Stimulated activated naive CD8-positive, alpha-beta T cell treated with anti-CD3 and anti-CD28 coated beads, Interleukin-15, amount 100 ng/mL, for 72 hours (primary cell): ENCODE measurements around the gene SH3D19.
"Not testable (repeated sequence)": the region's sequence is repeated elsewhere in the genome, so short reads cannot be mapped to it uniquely, and the experiment has no call there.

Source experiments
- ATAC-seq: fragments of 150-1000 bp; cut with Tn5 transposase; 2 replicates; pipeline ENCODE4 v1.10.0; 2021; ENCODE audit warnings: mild to moderate bottlenecking, moderate library complexity
- DNase-seq, 2 donors: peaks; one replicate each; pipeline ENCODE4 v3.0.0; 2021 to 2022
- H3K27ac Mint-ChIP-seq, 2 donors: one replicate each; pipeline ENCODE4 v1.8.0; 2022; ENCODE audit warnings: mild to moderate bottlenecking in 2 of 2, mixed read lengths in 2 of 2, moderate library complexity in 2 of 2
- H3K27me3 Mint-ChIP-seq: one replicate; pipeline ENCODE4 v1.8.0; 2022; ENCODE audit warnings: mixed read lengths
- H3K4me1 Mint-ChIP-seq: one replicate; pipeline ENCODE4 v1.8.0; 2022; ENCODE audit warnings: mild to moderate bottlenecking, mixed read lengths
- H3K4me3 Mint-ChIP-seq, 2 donors: one replicate each; pipeline ENCODE4 v1.8.0; 2022; ENCODE audit warnings: mild to moderate bottlenecking in 2 of 2, mixed read lengths in 2 of 2, moderate library complexity in 1 of 2
- H3K9me3 Mint-ChIP-seq, 2 donors: one replicate each; pipeline ENCODE4 v1.8.0; 2022; ENCODE audit warnings: mixed read lengths in 2 of 2

SH3D19 gene

GRCh38 chr4:151304755-151305154 is 20.6 kb downstream of the SH3D19 start:
- Mint-ChIP-seq H3K4me1 (no peaks in the 10 kb centered on the region), H3K27ac (no peak overlapping the region), H3K9me3 (peaks cover 4 to 6% of the 10 kb centered on the region in 2 donors), H3K27me3 (peaks cover 8% of the 10 kb centered on the region), H3K4me3 (no peak overlapping the region)
- no peak for DNase-seq
- ATAC-seq: no peak

GRCh38 chr4:151304226-151304625 is 21.2 kb downstream of the SH3D19 start:
- DNase-seq (no peak), ATAC-seq (no peak)

GRCh38 chr4:151302432-151302831 is 23.0 kb downstream of the SH3D19 start:
- Mint-ChIP-seq H3K27ac (no peak overlapping the region), H3K4me3 (no peak overlapping the region), H3K27me3 (peaks cover 8% of the 10 kb centered on the region), H3K9me3 (peaks cover 4 to 6% of the 10 kb centered on the region in 2 donors), H3K4me1 (no peaks in the 10 kb centered on the region)
- no peak for DNase-seq
- no peak for ATAC-seq

More at GRCh38 chr4:151304226-151304625, 21.2 kb downstream of the SH3D19 start:
- Mint-ChIP-seq H3K27me3 (peaks cover 8% of the 10 kb centered on the region), H3K4me1 (no peaks in the 10 kb centered on the region), H3K9me3 (peaks cover 4 to 6% of the 10 kb centered on the region in 2 donors), H3K4me3 (no peak overlapping the region), H3K27ac (no peak overlapping the region)

- ATAC-seq (no peak), DNase-seq (no peak)
- no peaks in the 10 kb centered on the region for H3K4me1 Mint-ChIP-seq
- H3K27ac Mint-ChIP-seq: no peak overlapping the region
- peaks cover 4 to 6% of the 10 kb centered on the region in 2 donors for H3K9me3 Mint-ChIP-seq
- H3K4me3 Mint-ChIP-seq: no peak overlapping the region
- H3K27me3 Mint-ChIP-seq: peaks cover 8% of the 10 kb centered on the region
Observed at GRCh38 chr4:151297170-151297569, 28.2 kb downstream of the SH3D19 start.

- DNase-seq: no peak
- no peak for ATAC-seq
- no peak overlapping the region for H3K27ac Mint-ChIP-seq
- H3K4me3 Mint-ChIP-seq: no peak overlapping the region
- no peaks in the 10 kb centered on the region for H3K4me1 Mint-ChIP-seq
- peaks cover under 1% of the 10 kb centered on the region for H3K27me3 Mint-ChIP-seq
- H3K9me3 Mint-ChIP-seq: peaks cover 0 to under 1% of the 10 kb centered on the region in 2 donors
Observed at GRCh38 chr4:151296227-151296626, 29.2 kb downstream of the SH3D19 start.

- no peak for ATAC-seq
- Mint-ChIP-seq H3K4me3 (no peak overlapping the region), H3K27ac (peak overlapping the region in 1 of 2 donors; percentile 17), H3K9me3 (no peaks in the 10 kb centered on the region), H3K4me1 (no peaks in the 10 kb centered on the region), H3K27me3 (no peaks in the 10 kb centered on the region)
- no peak for DNase-seq
Observed at GRCh38 chr4:151294833-151295496, 30.4 kb downstream of the SH3D19 start.

GRCh38 chr4:151292038-151292437 is 33.4 kb downstream of the SH3D19 start:
- Mint-ChIP-seq H3K27ac (no peak overlapping the region), H3K4me3 (no peak overlapping the region), H3K9me3 (no peaks in the 10 kb centered on the region), H3K27me3 (no peaks in the 10 kb centered on the region), H3K4me1 (no peaks in the 10 kb centered on the region)
- DNase-seq: no peak
- ATAC-seq: no peak

- H3K9me3 Mint-ChIP-seq: no peaks in the 10 kb centered on the region
- DNase-seq (no peak), ATAC-seq (no peak)
- no peaks in the 10 kb centered on the region for H3K27me3 Mint-ChIP-seq
- no peak overlapping the region for H3K27ac Mint-ChIP-seq
- H3K4me1 Mint-ChIP-seq: no peaks in the 10 kb centered on the region
- no peak overlapping the region for H3K4me3 Mint-ChIP-seq
Observed at GRCh38 chr4:151291485-151291884, 33.9 kb downstream of the SH3D19 start.

- DNase-seq: no peak
- no peaks in the 10 kb centered on the region for H3K4me1 Mint-ChIP-seq
- no peak overlapping the region for H3K27ac Mint-ChIP-seq
- H3K9me3 Mint-ChIP-seq: no peaks in the 10 kb centered on the region
- no peak overlapping the region for H3K4me3 Mint-ChIP-seq
- H3K27me3 Mint-ChIP-seq: peaks cover 7% of the 10 kb centered on the region
- ATAC-seq: no peak
Observed at GRCh38 chr4:151287409-151287808, 38.0 kb downstream of the SH3D19 start.

GRCh38 chr4:151284534-151285245 is 40.7 kb downstream of the SH3D19 start:
- DNase-seq: no peak
- H3K9me3 Mint-ChIP-seq: no peaks in the 10 kb centered on the region
- peaks cover 11% of the 10 kb centered on the region for H3K27me3 Mint-ChIP-seq

GRCh38 chr4:151276787-151277562 is 48.4 kb downstream of the SH3D19 start, which contains the start of gene PRSS48:
Gene PRSS48, plus strand, starts transcription at chr4:151277161. Its CDS starts 12 bp downstream, at chr4:151277173.
- H3K4me1 Mint-ChIP-seq: no peaks in the 10 kb centered on the region
- no peaks in the 10 kb centered on the region for H3K9me3 Mint-ChIP-seq
- ATAC-seq: peak; percentile 61
- no peak within 1 kb of the TSS for H3K4me3 Mint-ChIP-seq
- peaks cover 20% of the 10 kb centered on the region for H3K27me3 Mint-ChIP-seq
- H3K27ac Mint-ChIP-seq: no peak within 1 kb of the TSS
- peak; percentile 48 to 50 for DNase-seq

More at GRCh38 chr4:151284534-151285245, 40.7 kb downstream of the SH3D19 start:
- no peak overlapping the region for H3K27ac Mint-ChIP-seq
- H3K4me3 Mint-ChIP-seq: no peak overlapping the region
- no peaks in the 10 kb centered on the region for H3K4me1 Mint-ChIP-seq
- ATAC-seq: no peak

GRCh38 chr4:151268905-151269304 is 56.5 kb downstream of the SH3D19 start:
- not testable (repeated sequence) for H3K9me3 Mint-ChIP-seq, H3K27me3 Mint-ChIP-seq, H3K4me3 Mint-ChIP-seq, ATAC-seq, DNase-seq, H3K27ac Mint-ChIP-seq, H3K4me1 Mint-ChIP-seq

- H3K27me3 Mint-ChIP-seq: no peaks in the 10 kb centered on the region
- no peak overlapping the region for H3K4me3 Mint-ChIP-seq
- no peak overlapping the region for H3K27ac Mint-ChIP-seq
- no peaks in the 10 kb centered on the region for H3K9me3 Mint-ChIP-seq
- ATAC-seq: no peak
- no peak for DNase-seq
- no peaks in the 10 kb centered on the region for H3K4me1 Mint-ChIP-seq
Observed at GRCh38 chr4:151267822-151268535, 57.4 kb downstream of the SH3D19 start.

- Mint-ChIP-seq H3K4me3 (no peak overlapping the region), H3K27ac (no peak overlapping the region), H3K27me3 (no peaks in the 10 kb centered on the region), H3K9me3 (no peaks in the 10 kb centered on the region), H3K4me1 (no peaks in the 10 kb centered on the region)
- DNase-seq: no peak
- no peak for ATAC-seq
Observed at GRCh38 chr4:151267104-151267503, 58.3 kb downstream of the SH3D19 start.

GRCh38 chr4:151266497-151266896 is 58.9 kb downstream of the SH3D19 start:
- H3K27me3 Mint-ChIP-seq: no peaks in the 10 kb centered on the region
- H3K27ac Mint-ChIP-seq: no peak overlapping the region
- ATAC-seq: no peak
- H3K9me3 Mint-ChIP-seq: no peaks in the 10 kb centered on the region
- no peak overlapping the region for H3K4me3 Mint-ChIP-seq
- no peak for DNase-seq
- no peaks in the 10 kb centered on the region for H3K4me1 Mint-ChIP-seq
